ENCODE results near the gene SHISA5. TPM values are rescaled to one million over a fixed set of nuclear protein-coding genes. Genes with fewer than 3 reads are reported as not detected.
"Not testable (repeated sequence)": the region's sequence is repeated elsewhere in the genome, so short reads cannot be mapped to it uniquely, and the experiment has no call there.

The SHISA5 gene
- polyA plus RNA-seq, 2 of the 4 experiments (the other 2 are of a cell fraction) = 87.5 to 94.3 TPM

DNA sequence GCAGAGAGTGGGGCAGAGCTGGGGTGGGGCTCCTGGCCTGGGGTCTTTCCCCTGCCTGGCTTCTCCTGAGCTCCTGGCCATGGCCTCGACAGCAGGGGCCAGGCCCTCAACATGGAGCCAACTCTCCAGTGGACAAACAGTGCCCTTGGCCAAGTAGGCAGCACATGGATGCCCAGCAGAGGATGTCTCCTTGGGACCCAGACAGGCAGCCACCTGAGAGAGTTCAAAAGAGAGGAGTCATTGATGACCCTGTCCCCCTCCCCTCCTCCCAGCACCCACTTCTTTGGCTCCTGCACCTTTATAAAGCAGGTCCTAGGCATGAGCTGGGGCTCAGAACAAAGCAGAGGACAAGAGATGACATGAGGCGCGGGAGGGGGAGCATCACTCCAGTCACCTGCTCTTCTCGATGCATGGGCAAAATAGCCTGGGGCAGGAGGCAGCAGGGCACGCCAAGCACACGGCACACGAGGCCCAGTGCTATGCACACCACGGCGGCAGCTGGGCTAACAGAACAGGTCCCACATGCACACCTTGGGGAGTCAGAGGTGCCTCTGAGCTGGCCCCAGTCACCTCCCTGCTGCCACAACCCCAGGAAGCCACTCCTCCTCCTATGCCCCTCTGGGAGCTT, 27.4 kb downstream of the SHISA5 start:
- 89% methylated on average over 4 of the region's 9 CpGs for WGBS (ENCODE audit: missing lambda C conversion rate)
- TF ChIP-seq NPAS2 (CRISPR knock-in tag; IDR thresholded peaks at IDR 0.05; ENCODE audit: borderline replicate concordance) (no peak), ZNF302 (CRISPR knock-in tag; IDR thresholded peaks at IDR 0.05) (no peak), HOXB5 (CRISPR knock-in tag; IDR thresholded peaks at IDR 0.05) (no peak), BHLHE40 (IDR thresholded peaks at IDR 0.05; ENCODE audit: low read depth, low read length) (no peak), RNF2 (IDR thresholded peaks at IDR 0.05; ENCODE audit: borderline replicate concordance, low read depth) (no peak)
- TF ChIP-seq, protein P1, sequence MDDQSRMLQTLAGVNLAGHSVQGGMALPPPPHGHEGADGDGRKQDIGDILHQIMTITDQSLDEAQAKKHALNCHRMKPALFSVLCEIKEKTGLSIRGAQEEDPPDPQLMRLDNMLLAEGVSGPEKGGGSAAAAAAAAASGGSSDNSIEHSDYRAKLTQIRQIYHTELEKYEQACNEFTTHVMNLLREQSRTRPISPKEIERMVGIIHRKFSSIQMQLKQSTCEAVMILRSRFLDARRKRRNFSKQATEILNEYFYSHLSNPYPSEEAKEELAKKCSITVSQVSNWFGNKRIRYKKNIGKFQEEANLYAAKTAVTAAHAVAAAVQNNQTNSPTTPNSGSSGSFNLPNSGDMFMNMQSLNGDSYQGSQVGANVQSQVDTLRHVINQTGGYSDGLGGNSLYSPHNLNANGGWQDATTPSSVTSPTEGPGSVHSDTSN (IDR thresholded peaks at IDR 0.05) = no peak
- ATAC-seq = no peak
- Histone ChIP-seq H3K9me3 (no peaks in the 10 kb centered on the region), H3K4me1 (peaks cover 10% of the 10 kb centered on the region), H3K27ac (no peak overlapping the region), H3K4me2 (no peak overlapping the region), H3K4me3 (no peak overlapping the region)
- DNase-seq (ENCODE audit: low read depth in 1 of 2, low spot score in 1 of 2) = no peak
- CTCF ChIA-PET = interaction anchor here (0.8 to 0.9 kb wide), 2 partner anchors 73 to 159 kb away, joined by 3 read pairs; partner anchors contain the start of gene SLC26A6
- POLR2A ChIA-PET = no interaction called here
- FAIRE-seq = no peak

DNA sequence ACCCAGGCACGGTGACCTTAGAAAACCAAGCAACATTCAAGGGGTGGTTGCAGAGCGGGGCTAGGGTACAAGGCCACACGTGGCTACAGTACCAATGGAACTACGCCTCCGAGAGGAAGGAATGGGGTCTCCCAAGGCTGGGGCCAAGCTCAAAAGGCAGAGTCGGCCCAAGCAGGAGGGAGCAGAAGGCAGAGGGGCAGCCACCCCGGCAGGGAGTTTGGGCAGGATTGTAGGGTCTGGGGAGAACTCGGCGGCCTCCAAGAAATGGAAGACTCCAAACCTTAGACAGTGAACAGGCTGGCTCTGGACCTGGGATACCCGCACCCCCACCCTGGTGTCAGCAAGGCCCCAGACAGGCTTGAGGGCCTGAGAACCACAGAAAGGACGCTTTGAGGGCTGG, 28.8 kb downstream of the SHISA5 start:
- no peak overlapping the region for H3K4me3 ChIP-seq
- no peak for ATAC-seq
- FAIRE-seq = no peak
- no peaks in the 10 kb centered on the region for H3K9me3 ChIP-seq
- TF ChIP-seq, protein P2, sequence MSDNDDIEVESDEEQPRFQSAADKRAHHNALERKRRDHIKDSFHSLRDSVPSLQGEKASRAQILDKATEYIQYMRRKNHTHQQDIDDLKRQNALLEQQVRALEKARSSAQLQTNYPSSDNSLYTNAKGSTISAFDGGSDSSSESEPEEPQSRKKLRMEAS (IDR thresholded peaks at IDR 0.05) = no peak
- WGBS (ENCODE audit: missing lambda C conversion rate) = 92% methylated on average over 10 of the region's 11 CpGs
- H3K27ac ChIP-seq = no peak overlapping the region
- H3K4me2 ChIP-seq = no peak overlapping the region
- no peak for DNase-seq (ENCODE audit: low read depth in 1 of 2, low spot score in 1 of 2)
- ChIA-PET CTCF (no interaction called here), POLR2A (no interaction called here)
- peaks cover 13% of the 10 kb centered on the region for H3K4me1 ChIP-seq

DNA sequence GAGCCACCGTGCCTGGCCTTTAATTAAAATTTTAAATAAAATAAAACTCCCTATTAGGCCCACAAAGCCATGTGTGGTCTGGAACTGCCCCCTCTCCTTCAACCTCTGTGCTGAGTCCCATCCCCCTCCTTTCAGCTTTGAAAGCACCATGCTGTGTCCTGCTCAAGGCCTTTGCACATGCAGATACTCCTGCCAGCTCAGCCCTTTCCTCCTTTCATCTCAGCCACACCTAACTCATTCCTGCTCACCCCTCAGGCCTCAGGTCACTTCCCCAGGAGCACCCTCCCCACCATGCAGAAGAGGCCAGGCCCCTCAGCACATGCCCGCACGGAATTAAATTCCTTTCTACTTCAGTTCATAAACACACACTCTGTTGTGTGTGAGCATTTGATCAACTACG, 29.4 kb downstream of the SHISA5 start:
- TF ChIP-seq CBX2 (IDR thresholded peaks at IDR 0.05; ENCODE audit: borderline replicate concordance, low read depth) (no peak), MAFK (IDR thresholded peaks at IDR 0.05; ENCODE audit: partially characterized antibody) (no peak), EP300 (IDR thresholded peaks at IDR 0.05) (no peak), POLR2A (IDR thresholded peaks at IDR 0.05; ENCODE audit: low read length) (no peak), JUNB (IDR thresholded peaks at IDR 0.05) (no peak), RNF2 (IDR thresholded peaks at IDR 0.05; ENCODE audit: borderline replicate concordance, low read depth) (no peak), FOXS1 (CRISPR knock-in tag; IDR thresholded peaks at IDR 0.05) (no peak), ZC3H11A (IDR thresholded peaks at IDR 0.05) (no peak), HOXB13 (CRISPR knock-in tag; IDR thresholded peaks at IDR 0.05; ENCODE audit: low read depth) (no peak), RFX5 (IDR thresholded peaks at IDR 0.05) (no peak), NFE2L2 (conservative IDR thresholded peaks at IDR 0.05; ENCODE audit: low read length) (no peak), JUN (IDR thresholded peaks at IDR 0.05) (no peak), MAZ (IDR thresholded peaks at IDR 0.05; ENCODE audit: borderline replicate concordance, low read depth, low read length) (no peak), SREBF2 (IDR thresholded peaks at IDR 0.05) (no peak), MYC (IDR thresholded peaks at IDR 0.05; ENCODE audit: borderline replicate concordance, low read length) (no peak)
- TF ChIP-seq, protein P3, sequence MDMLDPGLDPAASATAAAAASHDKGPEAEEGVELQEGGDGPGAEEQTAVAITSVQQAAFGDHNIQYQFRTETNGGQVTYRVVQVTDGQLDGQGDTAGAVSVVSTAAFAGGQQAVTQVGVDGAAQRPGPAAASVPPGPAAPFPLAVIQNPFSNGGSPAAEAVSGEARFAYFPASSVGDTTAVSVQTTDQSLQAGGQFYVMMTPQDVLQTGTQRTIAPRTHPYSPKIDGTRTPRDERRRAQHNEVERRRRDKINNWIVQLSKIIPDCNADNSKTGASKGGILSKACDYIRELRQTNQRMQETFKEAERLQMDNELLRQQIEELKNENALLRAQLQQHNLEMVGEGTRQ (IDR thresholded peaks at IDR 0.05) = no peak
- TF ChIP-seq, protein P2 (IDR thresholded peaks at IDR 0.05) = no peak
- TF ChIP-seq, protein P4, sequence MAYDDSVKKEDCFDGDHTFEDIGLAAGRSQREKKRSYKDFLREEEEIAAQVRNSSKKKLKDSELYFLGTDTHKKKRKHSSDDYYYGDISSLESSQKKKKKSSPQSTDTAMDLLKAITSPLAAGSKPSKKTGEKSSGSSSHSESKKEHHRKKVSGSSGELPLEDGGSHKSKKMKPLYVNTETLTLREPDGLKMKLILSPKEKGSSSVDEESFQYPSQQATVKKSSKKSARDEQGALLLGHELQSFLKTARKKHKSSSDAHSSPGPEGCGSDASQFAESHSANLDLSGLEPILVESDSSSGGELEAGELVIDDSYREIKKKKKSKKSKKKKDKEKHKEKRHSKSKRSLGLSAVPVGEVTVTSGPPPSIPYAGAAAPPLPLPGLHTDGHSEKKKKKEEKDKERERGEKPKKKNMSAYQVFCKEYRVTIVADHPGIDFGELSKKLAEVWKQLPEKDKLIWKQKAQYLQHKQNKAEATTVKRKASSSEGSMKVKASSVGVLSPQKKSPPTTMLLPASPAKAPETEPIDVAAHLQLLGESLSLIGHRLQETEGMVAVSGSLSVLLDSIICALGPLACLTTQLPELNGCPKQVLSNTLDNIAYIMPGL (CRISPR knock-in tag; IDR thresholded peaks at IDR 0.05; ENCODE audit: borderline replicate concordance) = no peak
- TF ChIP-seq, protein P5, sequence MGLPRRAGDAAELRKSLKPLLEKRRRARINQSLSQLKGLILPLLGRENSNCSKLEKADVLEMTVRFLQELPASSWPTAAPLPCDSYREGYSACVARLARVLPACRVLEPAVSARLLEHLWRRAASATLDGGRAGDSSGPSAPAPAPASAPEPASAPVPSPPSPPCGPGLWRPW (IDR thresholded peaks at IDR 0.05) = no peak
- H3K4me3 ChIP-seq = no peak overlapping the region
- peaks cover 16% of the 10 kb centered on the region for H3K4me1 ChIP-seq
- DNase-seq (ENCODE audit: low read depth in 1 of 2, low spot score in 1 of 2) = no peak
- H3K9me3 ChIP-seq = no peaks in the 10 kb centered on the region
- no peak overlapping the region for H3K4me2 ChIP-seq
- CTCF ChIA-PET = interaction anchor here (1.9 kb wide), 1 partner anchor 11 kb away, joined by 5 read pairs; no protein-coding TSS in a partner anchor
- POLR2A ChIA-PET = no interaction called here
- 0 out of 6 replicates have a peak overlapping the region, but pooled peaks of 1 of the 2 experiments have one; percentile 29 for H3K27ac ChIP-seq
- 88% methylated on average over 4 of the region's 4 CpGs for WGBS (ENCODE audit: missing lambda C conversion rate)
- no peak for FAIRE-seq
- ATAC-seq = no peak

DNA sequence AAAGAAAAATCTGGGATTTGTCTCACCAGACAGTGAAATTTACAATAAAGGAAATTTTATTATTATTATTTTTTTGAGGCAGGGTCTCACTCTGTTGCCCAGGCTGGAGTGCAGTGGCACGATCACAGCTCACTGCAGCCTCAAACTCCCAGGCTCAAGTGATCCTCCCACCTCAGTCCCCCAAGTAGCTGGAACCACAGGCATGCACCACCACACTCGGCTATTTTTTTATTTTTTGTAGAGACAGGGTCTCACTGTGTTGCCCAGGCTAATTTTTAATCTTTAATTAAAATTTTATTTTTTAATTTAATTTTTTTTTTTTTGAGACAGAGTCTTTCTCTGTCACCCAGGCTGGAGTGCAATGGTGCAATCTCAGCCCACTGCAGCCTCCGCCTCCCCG, 29.9 kb downstream of the SHISA5 start:
- WGBS (ENCODE audit: missing lambda C conversion rate) = 87% methylated on average over 4 of the region's 4 CpGs
- CTCF ChIA-PET = interaction anchor here (0.7 to 2.8 kb wide), 9 partner anchors 12 to 75 kb away, joined by 3 to 14 read pairs (median 4); no protein-coding TSS in a partner anchor
- H3K9me3 ChIP-seq; H3K4me3 ChIP-seq; DNase-seq (ENCODE audit: low read depth in 1 of 2, low spot score in 1 of 2); ATAC-seq; FAIRE-seq: not testable (repeated sequence)
- peaks cover 20% of the 10 kb centered on the region for H3K4me1 ChIP-seq
- POLR2A ChIA-PET = interaction anchor here (0.9 kb wide), 1 partner anchor 8 kb away, joined by 5 read pairs; no protein-coding TSS in a partner anchor
- H3K27ac ChIP-seq = peak overlapping the region; percentile 96 to 97; a peak in 5 of 6 replicates
- 0 out of 3 replicates have a peak overlapping the region, but pooled peaks have one; percentile 87 for H3K4me2 ChIP-seq

All from A549 (cell line).